NB4 (cell line): ENCODE results near the gene HDAC1.
A peak's percentile ranks its signal among the peaks of the same experiment; 100 is the strongest.

Experiments
- DNase-seq: peaks from one replicate; pipeline ENCODE4 v3.0.0; 2010; ENCODE audit warnings: low read depth
- H3K4me3 ChIP-seq: one replicate; pipeline ENCODE4 v1.5.1; 2011; ENCODE audit warnings: mild to moderate bottlenecking, low read depth, low read length, moderate library complexity
- CTCF ChIP-seq: IDR thresholded peaks from one replicate; pipeline ENCODE4 v1.5.1; 2012; ENCODE audit warnings: low read depth, low read length
- MAX ChIP-seq: IDR thresholded peaks from 2 replicates; pipeline ENCODE4 v1.6.1; 2011; ENCODE audit warnings: low read depth, low read length
- MYC ChIP-seq: IDR thresholded peaks from 2 replicates; pipeline ENCODE4 v1.6.1; 2011; ENCODE audit warnings: low read depth, low read length
- POLR2A ChIP-seq: IDR thresholded peaks from 2 replicates; pipeline ENCODE4 v1.6.1; 2011; ENCODE audit warnings: mild to moderate bottlenecking; ENCODE audit not compliant: insufficient read length; ENCODE audit errors: extremely low read depth

Gene HDAC1

GRCh38 chr1:32291708-32292538, at the start of gene HDAC1:
Gene HDAC1 (plus strand): TSS chr1:32292083. CDS start chr1:32292170, 87 bp downstream.
- TF ChIP-seq POLR2A (peak; percentile 80), MYC (peak; percentile 84), MAX (peak; percentile 67; the same call in 1 of the 2 replicates), CTCF (no peak)
- DNase-seq, result peak; percentile 98
- H3K4me3 ChIP-seq, result peak within 1 kb of the TSS; percentile 95

GRCh38 chr1:32242341-32242851, 49.5 kb upstream of the HDAC1 start:
- TF ChIP-seq CTCF, result no peak
- TF ChIP-seq MAX, result no peak
- TF ChIP-seq POLR2A, result no peak
- no peak for TF ChIP-seq MYC
- DNase-seq, result peak; percentile 63
- no peak overlapping the region for H3K4me3 ChIP-seq

- TF ChIP-seq MYC, result no peak
- TF ChIP-seq CTCF, result no peak
- TF ChIP-seq POLR2A, result no peak
- no peak for TF ChIP-seq MAX
- no peak for DNase-seq
- no peak within 1 kb of the TSS for H3K4me3 ChIP-seq
Measured at GRCh38 chr1:32246888-32247273, 45.0 kb upstream of the HDAC1 start, which contains the start of gene FAM167B. Gene FAM167B (plus strand): TSS chr1:32247222. CDS start chr1:32247422, 200 bp downstream.

- DNase-seq, result no peak
- TF ChIP-seq CTCF, result no peak
- no peak for TF ChIP-seq MYC
- TF ChIP-seq MAX, result no peak
- no peak for TF ChIP-seq POLR2A
- H3K4me3 ChIP-seq, result no peak overlapping the region
Measured at GRCh38 chr1:32247452-32247851, 44.4 kb upstream of the HDAC1 start.

GRCh38 chr1:32247983-32248889, 43.6 kb upstream of the HDAC1 start:
- TF ChIP-seq POLR2A, result no peak
- peak; percentile 84 for TF ChIP-seq CTCF
- no peak for TF ChIP-seq MAX
- TF ChIP-seq MYC, result no peak
- peak; percentile 70 for DNase-seq
- no peak overlapping the region for H3K4me3 ChIP-seq
